DND-41 (cell line): Measurements from ENCODE around the gene PRKG2.

Experiments used
- ATAC-seq: fragments of 200-7000 bp; cut with Tn5 transposase; 3 replicates; pipeline ENCODE4 v1.9.1; 2021; ENCODE audit warnings: low read depth; ENCODE audit not compliant: insufficient read depth
- DNase-seq: peaks from one replicate; pipeline ENCODE4 v3.0.0-alpha.2; 2020
- H2AFZ ChIP-seq: 2 replicates; pipeline ENCODE4 v1.6.0; 2012; ENCODE audit warnings: low read depth, low read length
- H3K27ac ChIP-seq: 2 replicates; pipeline ENCODE4 v1.5.1; 2012; ENCODE audit warnings: low read length, inconsistent platforms
- H3K27me3 ChIP-seq: fragments of 200-600 bp; sonication (generic); 2 replicates; pipeline ENCODE4 v1.6.0; 2012; ENCODE audit warnings: low read length, mild to moderate bottlenecking, inconsistent platforms; ENCODE audit not compliant: insufficient read depth, poor library complexity
- H3K36me3 ChIP-seq: 2 replicates; pipeline ENCODE4 v1.5.1; 2012; ENCODE audit warnings: low read length, inconsistent platforms; ENCODE audit not compliant: insufficient read depth
- H3K4me1 ChIP-seq: 2 replicates; pipeline ENCODE4 v1.5.1; 2012; ENCODE audit warnings: mild to moderate bottlenecking, low read length; ENCODE audit not compliant: insufficient read depth
- H3K4me2 ChIP-seq: 2 replicates; pipeline ENCODE4 v1.6.0; 2012; ENCODE audit warnings: mild to moderate bottlenecking, moderate library complexity, low read length, inconsistent platforms; ENCODE audit not compliant: insufficient read depth
- H3K4me3 ChIP-seq, 2 experiments: fragments of 200-600 bp in 1 of 2; shearing (Covaris generic) in 1 of 2; 2 replicates each; pipeline ENCODE4 v1.5.1; 2012 to 2016; ENCODE audit warnings: inconsistent platforms in 2 of 2, low read length in 2 of 2, mild to moderate bottlenecking in 2 of 2, low read depth in 1 of 2, moderate library complexity in 1 of 2
- H3K79me2 ChIP-seq: 2 replicates; pipeline ENCODE4 v1.6.0; 2012; ENCODE audit warnings: low read length, inconsistent platforms; ENCODE audit not compliant: insufficient read depth
- H3K9ac ChIP-seq: 2 replicates; pipeline ENCODE4 v1.6.0; 2012; ENCODE audit warnings: low read depth, mild to moderate bottlenecking, inconsistent platforms, low read length, moderate library complexity
- H3K9me3 ChIP-seq: 2 replicates; pipeline ENCODE4 v1.5.1; 2012; ENCODE audit warnings: low read length, moderate library complexity, mild to moderate bottlenecking, inconsistent platforms; ENCODE audit not compliant: insufficient read depth, severe bottlenecking
- H4K20me1 ChIP-seq: 2 replicates; pipeline ENCODE4 v1.6.0; 2012; ENCODE audit warnings: low read length; ENCODE audit not compliant: insufficient read depth
- CTCF ChIP-seq: IDR thresholded peaks from 2 replicates; pipeline ENCODE4 v1.5.1; 2012; ENCODE audit warnings: borderline replicate concordance, low read length, moderate library complexity, mild to moderate bottlenecking; ENCODE audit not compliant: poor library complexity, severe bottlenecking; ENCODE audit errors: extremely low read depth
- EZH2 ChIP-seq: IDR thresholded peaks from 3 replicates; pipeline ENCODE4 v1.6.1; 2012; ENCODE audit warnings: borderline replicate concordance, low read depth, mild to moderate bottlenecking, moderate library complexity, low read length, inconsistent platforms; ENCODE audit not compliant: severe bottlenecking

The PRKG2 gene

GRCh38 chr4:81255524-81255923, 40.5 kb upstream of the PRKG2 start:
- H3K9me3 ChIP-seq: no peaks in the 10 kb centered on the region
- no peak overlapping the region for H2AFZ ChIP-seq
- no peaks in the 10 kb centered on the region for H3K27me3 ChIP-seq
- DNase-seq (no peak), ATAC-seq (no peak)
- H3K4me3 ChIP-seq: no peak overlapping the region
- H4K20me1 ChIP-seq: no peaks in the 10 kb centered on the region
- H3K4me2 ChIP-seq: no peak overlapping the region
- no peak overlapping the region for H3K9ac ChIP-seq
- H3K79me2 ChIP-seq: no peaks in the 10 kb centered on the region
- no peaks in the 10 kb centered on the region for H3K4me1 ChIP-seq
- TF ChIP-seq EZH2 (no peak), CTCF (no peak)
- H3K27ac ChIP-seq: no peak overlapping the region
- H3K36me3 ChIP-seq: no peaks in the 10 kb centered on the region

GRCh38 chr4:81250430-81250829, 35.4 kb upstream of the PRKG2 start:
- ATAC-seq: no peak
- Histone ChIP-seq H3K9ac (no peak overlapping the region), H3K79me2 (no peaks in the 10 kb centered on the region), H3K4me2 (no peak overlapping the region), H4K20me1 (no peaks in the 10 kb centered on the region), H3K4me1 (no peaks in the 10 kb centered on the region), H3K9me3 (no peaks in the 10 kb centered on the region), H3K36me3 (no peaks in the 10 kb centered on the region), H3K27ac (no peak overlapping the region), H3K27me3 (no peaks in the 10 kb centered on the region), H2AFZ (no peak overlapping the region), H3K4me3 (no peak overlapping the region)
- TF ChIP-seq CTCF (no peak), EZH2 (no peak)
- no peak for DNase-seq

GRCh38 chr4:81245218-81246009, 30.4 kb upstream of the PRKG2 start:
- Histone ChIP-seq H3K27ac (no peak overlapping the region), H3K4me1 (no peaks in the 10 kb centered on the region), H3K79me2 (no peaks in the 10 kb centered on the region), H3K4me2 (no peak overlapping the region), H2AFZ (no peak overlapping the region), H3K9ac (no peak overlapping the region), H3K36me3 (no peaks in the 10 kb centered on the region), H3K27me3 (peaks cover 2% of the 10 kb centered on the region), H4K20me1 (no peaks in the 10 kb centered on the region), H3K4me3 (no peak overlapping the region), H3K9me3 (no peaks in the 10 kb centered on the region)
- ATAC-seq (no peak), DNase-seq (no peak)
- TF ChIP-seq CTCF: no peak
- no peak for TF ChIP-seq EZH2
